K562 (cell line): Measurements from ENCODE around the gene TTC39C. TPM values are rescaled to one million over a fixed set of nuclear protein-coding genes. Genes with fewer than 3 reads are reported as not detected.

ENCODE experiments used
- ATAC-seq: fragments of 200-7000 bp; cut with Tn5 transposase; 3 replicates; pipeline ENCODE4 v1.9.1; 2020; ENCODE audit warnings: moderate library complexity
- BruUV-seq: library from RNA; stranded (reverse); fragments of 400-500 nt; replicated peaks from 2 replicates; lab custom pipeline; 2021; lab: Mats Ljungman, UMichigan
- CTCF ChIA-PET: fragments of 300-600 bp; formaldehyde crosslinking; extraction: SDS; loops from one replicate; lab custom pipeline; 2021; ENCODE audit warnings: low intra/inter-chr PET ratio; lab: Yijun Ruan, JAX
- POLR2A ChIA-PET: fragments of 300-600, 350-650 bp; sonication (Branson Sonifier 250); formaldehyde crosslinking; extraction: SDS; loops from one replicate; lab custom pipeline; 2021; ENCODE audit warnings: antibody characterized with exemption, inconsistent platforms; lab: Yijun Ruan, JAX
- DNase-seq, 4 experiments: peaks; one replicate each; pipeline versions ENCODE4 v3.0.0 to v3.0.0-alpha.2; 2011 to 2018; ENCODE audit warnings: low spot score in 3 of 4, mixed read lengths in 3 of 4; ENCODE audit errors: extremely low read depth in 1 of 4
- FAIRE-seq: peaks from 2 replicates; lab custom pipeline; 2011; peaks lifted over from hg19 to GRCh38; lab: Jason Lieb, UNC
- H2AFZ ChIP-seq: 2 replicates; pipeline ENCODE4 v1.6.0; 2011; ENCODE audit warnings: low read depth, low read length, control low read depth, inconsistent platforms
- H3K27ac ChIP-seq: fragments of 200-600 bp; 3 replicates; pipeline ENCODE4 v1.8.0; 2011; ENCODE audit warnings: low read depth, mild to moderate bottlenecking, control low read depth, inconsistent platforms, low read length, moderate library complexity, mixed read lengths; ENCODE audit errors: extremely low read depth
- H3K27me3 ChIP-seq, 2 experiments: fragments of 300-600 bp in 1 of 2; 2 replicates in 1 of 2; 3 replicates in 1 of 2; pipeline versions ENCODE4 v1.6.0 to v1.8.0; 2011; ENCODE audit warnings: inconsistent platforms in 2 of 2, low read length in 2 of 2, mild to moderate bottlenecking in 1 of 2, mixed read lengths in 1 of 2, moderate library complexity in 1 of 2; ENCODE audit not compliant: control insufficient read depth in 2 of 2, insufficient read depth in 2 of 2
- H3K36me3 ChIP-seq: fragments of 300-600 bp; 3 replicates; pipeline ENCODE4 v1.8.0; 2011; ENCODE audit warnings: mild to moderate bottlenecking, low read length, inconsistent platforms; ENCODE audit not compliant: control insufficient read depth, insufficient read depth
- H3K4me1 ChIP-seq, 2 experiments: fragments of 200-600 bp in 1 of 2; replicated peaks in 1 of 2; 2 replicates in 1 of 2; 3 replicates in 1 of 2; pipeline versions ENCODE4 v1.5.1 to v1.8.0; 2011; ENCODE audit warnings: inconsistent platforms in 2 of 2, low read length in 2 of 2, mild to moderate bottlenecking in 1 of 2, mixed read lengths in 1 of 2, moderate library complexity in 1 of 2; ENCODE audit not compliant: control insufficient read depth in 2 of 2, insufficient read depth in 2 of 2
- H3K4me2 ChIP-seq: 2 replicates; pipeline ENCODE4 v1.6.1; 2011; ENCODE audit warnings: low read length, control low read depth, inconsistent platforms, mixed read lengths; ENCODE audit not compliant: insufficient read depth
- H3K4me3 ChIP-seq: fragments of 200-600 bp; sonication (generic), shearing (Covaris generic); 2 replicates; pipeline ENCODE4 v1.5.1; 2016; ENCODE audit warnings: control low read depth, inconsistent platforms
- H3K79me2 ChIP-seq: fragments of 200-600 bp; 3 replicates; pipeline ENCODE4 v1.8.0; 2011; ENCODE audit warnings: low read length, inconsistent platforms; ENCODE audit not compliant: control insufficient read depth, insufficient read depth
- H3K9ac ChIP-seq, 2 experiments: 2 replicates each; pipeline versions ENCODE4 v1.6.0 to v1.6.1; 2011; ENCODE audit warnings: low read depth in 2 of 2, low read length in 2 of 2, control low read depth in 1 of 2, inconsistent platforms in 1 of 2, mild to moderate bottlenecking in 1 of 2, mixed read lengths in 1 of 2; ENCODE audit not compliant: insufficient read depth in 1 of 2
- H3K9me1 ChIP-seq: one replicate; pipeline ENCODE4 v1.6.0; 2011; ENCODE audit warnings: inconsistent platforms, mild to moderate bottlenecking, low read length, moderate library complexity; ENCODE audit not compliant: control insufficient read depth, insufficient read depth
- H3K9me3 ChIP-seq: replicated peaks from 2 replicates; pipeline ENCODE4 v1.5.1; 2011; ENCODE audit warnings: low read depth, low read length, inconsistent platforms; ENCODE audit not compliant: control insufficient read depth, insufficient read depth
- H4K20me1 ChIP-seq: replicated peaks from 2 replicates; pipeline ENCODE4 v1.6.1; 2011; ENCODE audit warnings: low read length, inconsistent platforms, mixed read lengths; ENCODE audit not compliant: control insufficient read depth, insufficient read depth
- HDAC6 ChIP-seq: IDR thresholded peaks from 2 replicates; pipeline ENCODE4 v1.6.1; 2012; ENCODE audit warnings: low read depth, mild to moderate bottlenecking, control low read depth, inconsistent platforms, low read length, moderate library complexity
- MEIS2 ChIP-seq: fragments of 450-650 bp; IDR thresholded peaks from 2 replicates; pipeline ENCODE4 v1.6.1; 2014; ENCODE audit warnings: mild to moderate bottlenecking; ENCODE audit not compliant: partially characterized antibody
- WGBS: fragments of 100-300 bp; shearing (Covaris generic); methylation state at CpG from one replicate; pipeline ENCODE4 v1.1.6; 2016; ENCODE audit warnings: low coverage, mixed read lengths; ENCODE audit not compliant: insufficient coverage; ENCODE audit errors: missing lambda C conversion rate; 5-methylcytosine and 5-hydroxymethylcytosine counted together
- in situ Hi-C: fragments of 300-500 bp; cut with MboI; formaldehyde crosslinking; loops from 4 replicates; pipeline ENCODE4 v1.15.0; 2018; ENCODE audit warnings: inconsistent platforms, mixed read lengths
- intact Hi-C: fragments of 100-400 bp; cut with micrococcal nuclease; formaldehyde crosslinking; loops from 2 replicates; pipeline ENCODE4 v1.14.2; 2022
- polyA plus RNA-seq, 8 experiments: library from polyadenylated mRNA; depleted of rRNA in 4 of 8; stranded (reverse) in 5 of 8; unstranded in 3 of 8; fragments of >200 nt; fragmentation: Nextera tagmentation in 2 of 8; fragmentation: Illumina TruSeq in 1 of 8; extraction: Ambion mirVana in 2 of 8; extraction: Trizol in 1 of 8; gene quantifications; 2 replicates each; pipeline versions ENCODE4 v1.2.1 to v1.2.3, GENCODE V29; 2011 to 2014; ENCODE audit warnings: inconsistent platforms in 1 of 8, missing spikeins in 1 of 8
- total RNA-seq, 7 experiments: library from RNA; depleted of rRNA in 6 of 7; stranded (reverse); fragments of >200 nt in 6 of 7; fragmentation: Illumina TruSeq in 2 of 7; extraction: Trizol in 2 of 7; gene quantifications; 2 replicates each; pipeline versions ENCODE4 v1.2.1 to v1.2.3, GENCODE V29; 2011 to 2021; ENCODE audit warnings: low replicate concordance in 1 of 7
- TF ChIP-seq, protein P1 (sequence below): sonication (generic); formaldehyde crosslinking; IDR thresholded peaks from 2 replicates; pipeline ENCODE4 v1.8.0; 2022; ENCODE audit warnings: missing genetic modification reagents, mild to moderate bottlenecking, borderline replicate concordance
- TF ChIP-seq, protein P2 (sequence below): sonication (generic); formaldehyde crosslinking; IDR thresholded peaks from 2 replicates; pipeline ENCODE4 v1.8.0; 2022; ENCODE audit warnings: mild to moderate bottlenecking, low read depth, missing genetic modification reagents

Gene TTC39C
- total and polyA plus RNA-seq, 9 of the 15 experiments (the other 6 are each of a cell fraction or from before 2014, with no cell fraction given), result 0.01 to 0.58 (median 0.18) TPM; not detected in 5

DNA sequence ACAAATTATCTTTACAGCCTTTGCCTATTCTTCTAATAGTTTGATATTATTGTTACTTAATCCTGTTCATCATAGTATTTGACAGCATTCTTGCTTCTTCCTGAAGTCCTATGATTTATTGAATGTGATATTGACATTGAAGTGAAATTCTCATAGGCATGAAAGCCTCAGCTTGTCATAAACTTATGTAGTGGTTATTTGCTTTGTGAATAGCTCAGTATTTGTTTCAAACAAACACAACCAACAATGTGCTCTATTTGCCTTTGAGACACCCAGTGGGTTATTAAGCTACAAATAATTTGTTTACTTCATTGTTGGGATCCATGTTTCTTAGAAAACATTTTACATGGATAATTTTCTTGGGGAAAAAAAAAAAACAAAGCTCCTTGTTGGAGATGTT lies 57.2 kb downstream of the TTC39C start:
- no peak for FAIRE-seq
- in situ Hi-C loops, result no loop called here
- Histone ChIP-seq H4K20me1 (no peaks in the 10 kb centered on the region), H3K9me3 (no peaks in the 10 kb centered on the region), H3K27me3 (no peaks in the 10 kb centered on the region; a peak in 1 of 5 replicates), H3K4me3 (no peak overlapping the region), H3K9me1 (no peaks in the 10 kb centered on the region), H3K36me3 (no peaks in the 10 kb centered on the region), H3K4me1 (no peaks in the 10 kb centered on the region; a peak in 2 of 5 replicates)
- no peak for ATAC-seq
- CTCF ChIA-PET, result no interaction called here
- TF ChIP-seq HDAC6, result no peak
- TF ChIP-seq, protein P1, sequence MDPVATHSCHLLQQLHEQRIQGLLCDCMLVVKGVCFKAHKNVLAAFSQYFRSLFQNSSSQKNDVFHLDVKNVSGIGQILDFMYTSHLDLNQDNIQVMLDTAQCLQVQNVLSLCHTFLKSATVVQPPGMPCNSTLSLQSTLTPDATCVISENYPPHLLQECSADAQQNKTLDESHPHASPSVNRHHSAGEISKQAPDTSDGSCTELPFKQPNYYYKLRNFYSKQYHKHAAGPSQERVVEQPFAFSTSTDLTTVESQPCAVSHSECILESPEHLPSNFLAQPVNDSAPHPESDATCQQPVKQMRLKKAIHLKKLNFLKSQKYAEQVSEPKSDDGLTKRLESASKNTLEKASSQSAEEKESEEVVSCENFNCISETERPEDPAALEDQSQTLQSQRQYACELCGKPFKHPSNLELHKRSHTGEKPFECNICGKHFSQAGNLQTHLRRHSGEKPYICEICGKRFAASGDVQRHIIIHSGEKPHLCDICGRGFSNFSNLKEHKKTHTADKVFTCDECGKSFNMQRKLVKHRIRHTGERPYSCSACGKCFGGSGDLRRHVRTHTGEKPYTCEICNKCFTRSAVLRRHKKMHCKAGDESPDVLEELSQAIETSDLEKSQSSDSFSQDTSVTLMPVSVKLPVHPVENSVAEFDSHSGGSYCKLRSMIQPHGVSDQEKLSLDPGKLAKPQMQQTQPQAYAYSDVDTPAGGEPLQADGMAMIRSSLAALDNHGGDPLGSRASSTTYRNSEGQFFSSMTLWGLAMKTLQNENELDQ (CRISPR knock-in tag), result no peak
- TF ChIP-seq, all 486 proteins: peak for 0
- no TSS peak for BruUV-seq
- H2AFZ ChIP-seq, result no peak overlapping the region
- H3K9ac ChIP-seq, result no peak overlapping the region
- no peak overlapping the region for H3K27ac ChIP-seq
- POLR2A ChIA-PET, result no interaction called here
- DNase-seq, result no peak
- H3K79me2 ChIP-seq, result no peaks in the 10 kb centered on the region
- intact Hi-C loops, result no loop called here
- H3K4me2 ChIP-seq, result no peak overlapping the region

DNA sequence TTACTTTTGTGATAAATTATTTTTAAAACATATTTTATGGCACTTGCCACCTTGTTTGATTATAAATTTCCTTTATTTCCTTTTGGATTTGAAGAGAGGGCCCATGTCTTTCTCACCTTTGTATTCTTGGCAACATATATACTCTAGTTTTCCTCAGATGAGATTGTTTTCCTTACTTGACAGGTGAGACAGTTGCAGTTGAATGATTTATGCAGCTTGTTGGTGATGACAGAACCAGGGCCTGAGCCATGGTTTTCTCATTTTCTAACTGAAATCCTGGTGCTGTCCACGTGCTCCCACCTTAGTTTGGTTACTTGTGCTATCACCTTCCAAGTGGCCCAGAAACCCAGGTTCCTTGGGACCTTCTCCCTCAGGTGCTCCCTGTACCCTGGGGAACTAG lies 58.2 kb downstream of the TTC39C start:
- Histone ChIP-seq H4K20me1 (no peaks in the 10 kb centered on the region), H3K4me2 (no peak overlapping the region), H3K36me3 (no peaks in the 10 kb centered on the region), H3K79me2 (no peaks in the 10 kb centered on the region), H3K9me3 (no peaks in the 10 kb centered on the region), H3K4me3 (no peak overlapping the region), H3K4me1 (no peaks in the 10 kb centered on the region; a peak in 2 of 5 replicates), H2AFZ (no peak overlapping the region), H3K27ac (no peak overlapping the region), H3K9ac (no peak overlapping the region; a peak in 1 of 4 replicates), H3K27me3 (no peaks in the 10 kb centered on the region; a peak in 1 of 5 replicates), H3K9me1 (no peaks in the 10 kb centered on the region)
- WGBS, result 0% methylated on average over 1 of the region's 1 CpG
- POLR2A ChIA-PET, result interaction anchor here (0.8 kb wide), 1 partner anchor 1533 kb away, joined by 3 read pairs; no protein-coding TSS in a partner anchor
- no peak for ATAC-seq
- DNase-seq, result no peak
- in situ Hi-C loops (no loop called here), intact Hi-C loops (no loop called here)
- TF ChIP-seq, protein P2, sequence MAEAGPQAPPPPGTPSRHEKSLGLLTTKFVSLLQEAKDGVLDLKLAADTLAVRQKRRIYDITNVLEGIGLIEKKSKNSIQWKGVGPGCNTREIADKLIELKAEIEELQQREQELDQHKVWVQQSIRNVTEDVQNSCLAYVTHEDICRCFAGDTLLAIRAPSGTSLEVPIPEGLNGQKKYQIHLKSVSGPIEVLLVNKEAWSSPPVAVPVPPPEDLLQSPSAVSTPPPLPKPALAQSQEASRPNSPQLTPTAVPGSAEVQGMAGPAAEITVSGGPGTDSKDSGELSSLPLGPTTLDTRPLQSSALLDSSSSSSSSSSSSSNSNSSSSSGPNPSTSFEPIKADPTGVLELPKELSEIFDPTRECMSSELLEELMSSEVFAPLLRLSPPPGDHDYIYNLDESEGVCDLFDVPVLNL, result no peak
- TF ChIP-seq MEIS2, result peak; percentile 31
- no peak for FAIRE-seq
- CTCF ChIA-PET, result no interaction called here
- no TSS peak for BruUV-seq
